Measurements from ENCODE around the gene TNFRSF8. TPM values are rescaled to one million over a fixed set of nuclear protein-coding genes. Genes with fewer than 3 reads are reported as not detected.

TNFRSF8 gene
- polyA plus RNA-seq, 1 experiment = 0.22 TPM

GRCh38 chr1:12157366-12158231, 94.5 kb downstream of the TNFRSF8 start:
- ChIA-PET CTCF (interaction anchor here (1.5 to 3.1 kb wide), 2 partner anchors 27 to 33 kb away, joined by 3 to 9 read pairs; no protein-coding TSS in a partner anchor), POLR2A (interaction anchor here (0.5 to 0.7 kb wide), 2 partner anchors 35 to 78 kb away, joined by 3 read pairs; no protein-coding TSS in a partner anchor)
- H3K27ac ChIP-seq (ENCODE audit: low read depth, low read length) = no peak overlapping the region
- no peak overlapping the region for H3K4me3 ChIP-seq (ENCODE audit: low read depth, low read length)
- no peak for TF ChIP-seq CTCF (IDR thresholded peaks at IDR 0.05; ENCODE audit: low read depth, low read length)
- H3K9me3 ChIP-seq (ENCODE audit: control insufficient read depth, insufficient read depth, low read length) = no peaks in the 10 kb centered on the region
- DNase-seq (ENCODE audit: low read depth, low spot score) = no peak
- H3K27me3 ChIP-seq (ENCODE audit: control insufficient read depth, insufficient read depth, low read length) = no peaks in the 10 kb centered on the region

GRCh38 chr1:12158357-12159092, 95.4 kb downstream of the TNFRSF8 start:
- H3K4me3 ChIP-seq (ENCODE audit: low read depth, low read length) = no peak overlapping the region
- POLR2A ChIA-PET = interaction anchor here (0.5 to 0.7 kb wide), 2 partner anchors 36 to 79 kb away, joined by 3 read pairs; no protein-coding TSS in a partner anchor

GRCh38 chr1:12159816-12160215, 96.7 kb downstream of the TNFRSF8 start:
- no peak overlapping the region for H3K27ac ChIP-seq (ENCODE audit: low read depth, low read length)
- H3K27me3 ChIP-seq (ENCODE audit: control insufficient read depth, insufficient read depth, low read length) = no peaks in the 10 kb centered on the region
- DNase-seq (ENCODE audit: low read depth, low spot score) = no peak
- ChIA-PET CTCF (interaction anchor here (0.6 to 1.2 kb wide), 4 partner anchors 23 to 80 kb away, joined by 3 to 7 read pairs (median 4); no protein-coding TSS in a partner anchor), POLR2A (no interaction called here)
- H3K4me3 ChIP-seq (ENCODE audit: low read depth, low read length) = no peak overlapping the region
- TF ChIP-seq CTCF (IDR thresholded peaks at IDR 0.05; ENCODE audit: low read depth, low read length) = no peak
- H3K9me3 ChIP-seq (ENCODE audit: control insufficient read depth, insufficient read depth, low read length) = no peaks in the 10 kb centered on the region

More at GRCh38 chr1:12158357-12159092, 95.4 kb downstream of the TNFRSF8 start:
- H3K27ac ChIP-seq (ENCODE audit: low read depth, low read length) = no peak overlapping the region
- no peak for DNase-seq (ENCODE audit: low read depth, low spot score)
- H3K27me3 ChIP-seq (ENCODE audit: control insufficient read depth, insufficient read depth, low read length) = no peaks in the 10 kb centered on the region
- no peaks in the 10 kb centered on the region for H3K9me3 ChIP-seq (ENCODE audit: control insufficient read depth, insufficient read depth, low read length)
- no peak for TF ChIP-seq CTCF (IDR thresholded peaks at IDR 0.05; ENCODE audit: low read depth, low read length)
- CTCF ChIA-PET = no interaction called here

- H3K27ac ChIP-seq (ENCODE audit: low read depth, low read length) = peak overlapping the region; percentile 11
- H3K9me3 ChIP-seq (ENCODE audit: control insufficient read depth, insufficient read depth, low read length) = no peaks in the 10 kb centered on the region
- CTCF ChIA-PET = interaction anchor here (1.5 kb wide), 2 partner anchors 36 to 47 kb away, joined by 3 to 10 read pairs; no protein-coding TSS in a partner anchor
- H3K4me3 ChIP-seq (ENCODE audit: low read depth, low read length) = no peak overlapping the region
- TF ChIP-seq CTCF (IDR thresholded peaks at IDR 0.05; ENCODE audit: low read depth, low read length) = no peak
- DNase-seq (ENCODE audit: low read depth, low spot score) = no peak
- POLR2A ChIA-PET = interaction anchor here (0.6 to 1.3 kb wide), 2 partner anchors 8 to 37 kb away, joined by 5 to 6 read pairs; no protein-coding TSS in a partner anchor
- H3K27me3 ChIP-seq (ENCODE audit: control insufficient read depth, insufficient read depth, low read length) = no peaks in the 10 kb centered on the region
These were observed 98.2 kb downstream of the TNFRSF8 start for GRCh38 chr1:12161324-12161661.
